KOPT-K1 (cell line): Measurements from ENCODE around the gene TNFRSF18.

ENCODE experiments used
- H3K27ac ChIP-seq: fragments of 200-600 bp; sonication (generic); 2 replicates; pipeline ENCODE4 v1.5.1; 2016; ENCODE audit warnings: antibody characterized with exemption, mild to moderate bottlenecking, low read depth, low read length; ENCODE audit not compliant: poor library complexity, severe bottlenecking
- H3K36me3 ChIP-seq: fragments of 200-600 bp; sonication (generic); 2 replicates; pipeline ENCODE4 v1.5.1; 2017; ENCODE audit warnings: antibody characterized with exemption, mild to moderate bottlenecking, low read length, moderate library complexity; ENCODE audit not compliant: insufficient read depth
- H3K9me3 ChIP-seq: fragments of 200-600 bp; sonication (generic); 2 replicates; pipeline ENCODE4 v1.5.1; 2017; ENCODE audit warnings: antibody characterized with exemption, low read length, mild to moderate bottlenecking; ENCODE audit not compliant: insufficient read depth, poor library complexity, severe bottlenecking

Gene TNFRSF18

GRCh38 chr1:1236176-1236763 lies 29.9 kb upstream of the TNFRSF18 start:
- no peak overlapping the region for H3K27ac ChIP-seq
- no peaks in the 10 kb centered on the region for H3K9me3 ChIP-seq
- H3K36me3 ChIP-seq, result peaks cover 14% of the 10 kb centered on the region; the same call in 1 of the 2 replicates

- Histone ChIP-seq H3K36me3 (peaks cover 14% of the 10 kb centered on the region; the same call in 1 of the 2 replicates), H3K27ac (no peak overlapping the region), H3K9me3 (no peaks in the 10 kb centered on the region)
Observed at GRCh38 chr1:1235016-1235744, 28.8 kb upstream of the TNFRSF18 start.

- Histone ChIP-seq H3K36me3 (peaks cover 15% of the 10 kb centered on the region; the same call in 1 of the 2 replicates), H3K27ac (no peak overlapping the region), H3K9me3 (no peaks in the 10 kb centered on the region)
Observed at GRCh38 chr1:1234180-1234808, 27.9 kb upstream of the TNFRSF18 start.

- Histone ChIP-seq H3K9me3 (no peaks in the 10 kb centered on the region), H3K36me3 (peaks cover 23% of the 10 kb centered on the region; the same call in 1 of the 2 replicates), H3K27ac (no peak overlapping the region)
Observed at GRCh38 chr1:1233567-1233892, 27.1 kb upstream of the TNFRSF18 start.

- Histone ChIP-seq H3K36me3 (peaks cover 28% of the 10 kb centered on the region; the same call in 1 of the 2 replicates), H3K27ac (peak overlapping the region; percentile 79), H3K9me3 (no peaks in the 10 kb centered on the region)
Observed at GRCh38 chr1:1232796-1233566, 26.6 kb upstream of the TNFRSF18 start.

GRCh38 chr1:1232208-1232795 lies 25.9 kb upstream of the TNFRSF18 start, which contains the start of gene B3GALT6:
Gene B3GALT6, plus strand, starts transcription at chr1:1232237. Its CDS starts 42 bp downstream, at chr1:1232279.
- Histone ChIP-seq H3K9me3 (no peaks in the 10 kb centered on the region), H3K27ac (peak within 1 kb of the TSS; percentile 79), H3K36me3 (peaks cover 35% of the 10 kb centered on the region; the same call in 1 of the 2 replicates)

- peaks cover 40% of the 10 kb centered on the region; the same call in 1 of the 2 replicates for H3K36me3 ChIP-seq
- H3K27ac ChIP-seq, result peak within 1 kb of the TSS; percentile 79
- no peaks in the 10 kb centered on the region for H3K9me3 ChIP-seq
Observed at GRCh38 chr1:1231400-1232207, 25.2 kb upstream of the TNFRSF18 start, which contains the start of gene SDF4. Gene SDF4, minus strand, starts transcription at chr1:1232001. Its CDS starts 3,229 bp downstream, at chr1:1228772.

GRCh38 chr1:1230656-1231399 lies 24.4 kb upstream of the TNFRSF18 start:
- peak overlapping the region; percentile 79 for H3K27ac ChIP-seq
- H3K9me3 ChIP-seq, result no peaks in the 10 kb centered on the region
- H3K36me3 ChIP-seq, result peaks cover 47% of the 10 kb centered on the region; the same call in 1 of the 2 replicates

GRCh38 chr1:1229770-1230169 lies 23.4 kb upstream of the TNFRSF18 start:
- H3K27ac ChIP-seq, result no peak overlapping the region
- H3K9me3 ChIP-seq, result no peaks in the 10 kb centered on the region
- H3K36me3 ChIP-seq, result peaks cover 51% of the 10 kb centered on the region; the same call in 1 of the 2 replicates

GRCh38 chr1:1228596-1229321 lies 22.4 kb upstream of the TNFRSF18 start:
- H3K36me3 ChIP-seq, result peaks cover 54% of the 10 kb centered on the region; the same call in 1 of the 2 replicates
- H3K27ac ChIP-seq, result no peak overlapping the region
- no peaks in the 10 kb centered on the region for H3K9me3 ChIP-seq

GRCh38 chr1:1228187-1228586 lies 21.8 kb upstream of the TNFRSF18 start:
- Histone ChIP-seq H3K36me3 (peaks cover 58% of the 10 kb centered on the region; the same call in 1 of the 2 replicates), H3K9me3 (no peaks in the 10 kb centered on the region), H3K27ac (no peak overlapping the region)

- Histone ChIP-seq H3K9me3 (no peaks in the 10 kb centered on the region), H3K36me3 (peaks cover 66% of the 10 kb centered on the region; the same call in 1 of the 2 replicates), H3K27ac (no peak overlapping the region)
Observed at GRCh38 chr1:1227386-1227785, 21.0 kb upstream of the TNFRSF18 start.
